Transverse colon (tissue), 4 donors: ENCODE data around the gene ALDH1A2. TPM values are rescaled to one million over a fixed set of nuclear protein-coding genes. Genes with fewer than 3 reads are reported as not detected.

ENCODE experiments used
- DNase-seq: peaks from one replicate; pipeline ENCODE4 v3.0.0-alpha.2; 2019
- H3K27ac ChIP-seq, 4 donors: fragments of 200-600 bp; sonication (generic); 2 replicates each; pipeline ENCODE4 v1.5.1; 2016 to 2018; ENCODE audit warnings: inconsistent platforms in 4 of 4
- H3K27me3 ChIP-seq: fragments of 200-600 bp; sonication (generic); 2 replicates; pipeline ENCODE4 v1.5.1; 2017; ENCODE audit warnings: inconsistent platforms
- H3K36me3 ChIP-seq, 4 donors: fragments of 200-600 bp; sonication (generic); 2 replicates each; pipeline ENCODE4 v1.5.1; 2017 to 2019; ENCODE audit warnings: inconsistent platforms in 4 of 4
- H3K4me1 ChIP-seq, 4 donors: fragments of 200-600 bp; sonication (generic); 2 replicates each; pipeline ENCODE4 v1.5.1; 2017 to 2020; ENCODE audit warnings: inconsistent platforms in 4 of 4
- H3K4me3 ChIP-seq, 4 donors: fragments of 200-600 bp; sonication (generic); 1 replicate in 1 of 4; 2 replicates in 3 of 4; pipeline versions ENCODE4 v1.5.1 to v1.6.1; 2017 to 2019; ENCODE audit warnings: inconsistent platforms in 4 of 4
- H3K9me3 ChIP-seq, 2 donors: fragments of 200-600 bp; sonication (generic); 2 replicates each; pipeline ENCODE4 v1.5.1; 2017 to 2019; ENCODE audit warnings: inconsistent platforms in 2 of 2
- CTCF ChIP-seq, 5 experiments: fragments of 200-600 bp in 3 of 5; fragments of 450-650 bp in 2 of 5; sonication (generic) in 3 of 5; IDR thresholded peaks; 1 replicate in 2 of 5; 2 replicates in 3 of 5; pipeline ENCODE4 v1.5.1; 2016 to 2017; ENCODE audit warnings: antibody characterized with exemption in 5 of 5, inconsistent platforms in 3 of 5, mild to moderate bottlenecking in 2 of 5, moderate library complexity in 1 of 5
- EP300 ChIP-seq: sonication (generic); formaldehyde crosslinking; IDR thresholded peaks from one replicate; pipeline ENCODE4 v1.6.1; 2017; ENCODE audit warnings: antibody characterized with exemption, low read depth
- POLR2A ChIP-seq: fragments of 450-650 bp; IDR thresholded peaks from one replicate; pipeline ENCODE4 v1.6.1; 2016; ENCODE audit warnings: antibody characterized with exemption, mild to moderate bottlenecking, moderate library complexity
- POLR2AphosphoS5 ChIP-seq, 3 donors: sonication (generic); formaldehyde crosslinking; IDR thresholded peaks; one replicate each; pipeline ENCODE4 v1.6.1; 2016; ENCODE audit warnings: antibody characterized with exemption in 3 of 3
- WGBS, 2 donors: methylation state at CpG; one replicate each; pipeline ENCODE4 v1.1.5; 2018; ENCODE audit warnings: low coverage in 1 of 2; 5-methylcytosine and 5-hydroxymethylcytosine counted together
- in situ Hi-C, 4 donors: fragments of 200-750 bp; cut with MboI; loops; one replicate each; pipeline versions ENCODE4 v1.15.0 to v1.15.1; 2017; ENCODE audit warnings: low sequenced_read_pairs in 3 of 4, low pct_ligation_motif_present in 1 of 4, low pct_unique_long_range_greater_than_20kb in 1 of 4
- intact Hi-C: fragments of 100-400 bp; cut with DNase I; formaldehyde crosslinking; loops from one replicate; pipeline ENCODE4 v1.15.1; 2023; ENCODE audit warnings: low total_unique reads
- total RNA-seq, 4 donors: library from RNA; depleted of rRNA; stranded (reverse); fragments of >200 nt; gene quantifications; one replicate each; pipeline ENCODE4 v1.1.0, GENCODE V29; 2016

The ALDH1A2 gene
- total RNA-seq, 4 donors from 2014 or later, result 0.68 to 4.9 (median 1.7) TPM; not detected in 1

GRCh38 chr15:58096529-58097084, 31.1 kb upstream of the ALDH1A2 start:
- Histone ChIP-seq H3K36me3 (no peaks in the 10 kb centered on the region), H3K27ac (no peak overlapping the region), H3K27me3 (peaks cover 5% of the 10 kb centered on the region), H3K4me1 (no peaks in the 10 kb centered on the region), H3K9me3 (no peaks in the 10 kb centered on the region), H3K4me3 (no peak overlapping the region)
- intact Hi-C loops (no loop called here), in situ Hi-C loops (no loop called here)
- 60 to 90% methylated on average over 2 to 6 of the region's 6 CpGs for WGBS, 2 donors
- no peak for TF ChIP-seq EP300
- TF ChIP-seq POLR2A, result no peak
- no peak for TF ChIP-seq POLR2AphosphoS5 (IDR thresholded peaks at IDR 0.05)
- no peak for DNase-seq

GRCh38 chr15:58095415-58095814, 29.9 kb upstream of the ALDH1A2 start:
- no peaks in the 10 kb centered on the region for H3K4me1 ChIP-seq
- 33 to 66% methylated on average over 2 of the region's 2 CpGs for whole genome bisulfite sequencing, 2 donors
- H3K9me3 ChIP-seq, result no peaks in the 10 kb centered on the region
- H3K27ac ChIP-seq, result no peak overlapping the region
- no peak for DNase-seq
- in situ Hi-C loops, result no loop called here
- no peaks in the 10 kb centered on the region for H3K27me3 ChIP-seq
- no peak for TF ChIP-seq EP300
- TF ChIP-seq POLR2A, result no peak
- no peak for TF ChIP-seq POLR2AphosphoS5 (IDR thresholded peaks at IDR 0.05)
- no peak for TF ChIP-seq CTCF (IDR thresholded peaks at IDR 0.05)
- no peak overlapping the region for H3K4me3 ChIP-seq
- intact Hi-C loops, result no loop called here
- H3K36me3 ChIP-seq, result no peaks in the 10 kb centered on the region

- Histone ChIP-seq H3K4me3 (no peak overlapping the region), H3K27ac (no peak overlapping the region), H3K9me3 (no peaks in the 10 kb centered on the region), H3K4me1 (no peaks in the 10 kb centered on the region), H3K36me3 (no peaks in the 10 kb centered on the region), H3K27me3 (peaks cover 11% of the 10 kb centered on the region)
- 46 to 54% methylated on average over 2 of the region's 2 CpGs for WGBS, 2 donors
- DNase-seq, result no peak
- no peak for TF ChIP-seq POLR2AphosphoS5 (IDR thresholded peaks at IDR 0.05)
- no peak for TF ChIP-seq POLR2A
- TF ChIP-seq CTCF (IDR thresholded peaks at IDR 0.05), result no peak
- TF ChIP-seq EP300, result no peak
- intact Hi-C loops (no loop called here), in situ Hi-C loops (no loop called here)
Measured at GRCh38 chr15:58087871-58088270, 22.4 kb upstream of the ALDH1A2 start.

- Histone ChIP-seq H3K4me3 (no peak overlapping the region), H3K9me3 (no peaks in the 10 kb centered on the region), H3K27me3 (peaks cover 11% of the 10 kb centered on the region), H3K27ac (no peak overlapping the region), H3K36me3 (no peaks in the 10 kb centered on the region), H3K4me1 (no peaks in the 10 kb centered on the region)
- TF ChIP-seq CTCF (IDR thresholded peaks at IDR 0.05), result no peak
- no peak for TF ChIP-seq EP300
- no peak for TF ChIP-seq POLR2A
- TF ChIP-seq POLR2AphosphoS5 (IDR thresholded peaks at IDR 0.05), result no peak
- in situ Hi-C loops (no loop called here), intact Hi-C loops (no loop called here)
- WGBS, 2 donors, result 53 to 69% methylated on average over 2 of the region's 2 CpGs
- no peak for DNase-seq
Measured at GRCh38 chr15:58086491-58086890, 21.0 kb upstream of the ALDH1A2 start.

- in situ Hi-C loops (no loop called here), intact Hi-C loops (no loop called here)
- H3K27me3 ChIP-seq, result peaks cover 11% of the 10 kb centered on the region
- H3K27ac ChIP-seq, result no peak overlapping the region
- TF ChIP-seq EP300 (no peak), POLR2AphosphoS5 (IDR thresholded peaks at IDR 0.05) (no peak), POLR2A (no peak)
- no peaks in the 10 kb centered on the region for H3K4me1 ChIP-seq
- DNase-seq, result no peak
- H3K36me3 ChIP-seq, result no peaks in the 10 kb centered on the region
- H3K9me3 ChIP-seq, result no peaks in the 10 kb centered on the region
- no peak overlapping the region for H3K4me3 ChIP-seq
Measured at GRCh38 chr15:58083526-58083925, 18.0 kb upstream of the ALDH1A2 start.
